ENCODE data around the gene PDHB. TPM values are rescaled to one million over a fixed set of nuclear protein-coding genes. Genes with fewer than 3 reads are reported as not detected.
A peak's percentile ranks its signal among the peaks of the same experiment; 100 is the strongest.

The PDHB gene
- total and polyA plus RNA-seq, 2 of the 13 experiments (the other 11 are each of a cell fraction or from before 2014, with no cell fraction given) = 108 to 153 TPM

DNA sequence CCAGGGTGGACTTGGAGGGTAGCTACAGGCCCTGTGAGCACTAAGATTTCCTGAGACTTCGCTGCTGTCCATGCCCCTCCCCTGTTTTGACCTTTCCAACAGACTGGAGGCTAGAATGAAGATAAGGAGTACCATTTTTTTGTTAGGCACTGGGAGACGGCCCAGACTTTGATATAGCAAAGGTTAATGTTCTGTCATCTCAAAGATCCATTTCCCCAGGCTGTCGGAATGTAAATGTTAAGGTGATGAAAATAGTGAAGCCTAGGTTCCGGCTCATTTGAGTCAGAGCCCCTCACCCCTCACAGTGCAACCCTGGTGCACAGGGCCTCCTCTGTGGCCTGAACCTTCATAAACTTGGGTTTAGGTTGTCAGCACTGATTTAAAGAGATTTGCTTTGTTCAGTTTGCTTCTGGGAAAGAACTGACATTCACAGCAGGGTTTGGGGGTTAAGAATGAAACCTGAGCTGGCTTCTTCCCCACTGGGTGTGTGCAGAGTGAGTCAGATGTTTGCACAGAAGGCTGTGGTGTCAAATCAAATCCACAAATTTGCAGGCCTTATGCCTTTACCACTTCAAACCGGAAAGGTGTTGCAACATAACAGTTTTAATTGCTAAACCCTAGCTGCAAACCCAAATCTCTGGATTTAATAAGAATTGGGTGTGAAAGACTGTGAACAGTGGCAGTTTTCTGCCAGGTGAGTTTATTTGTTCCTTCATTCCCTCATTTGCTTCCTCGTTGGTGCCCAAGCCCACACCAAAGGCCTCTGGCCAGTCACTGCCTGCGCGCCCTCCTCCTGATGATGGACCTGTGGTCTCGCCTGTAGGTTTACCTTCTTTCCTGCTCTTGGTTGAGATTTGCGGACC is 37.6 kb upstream of the PDHB start (continued):
- TF ChIP-seq, protein P1, sequence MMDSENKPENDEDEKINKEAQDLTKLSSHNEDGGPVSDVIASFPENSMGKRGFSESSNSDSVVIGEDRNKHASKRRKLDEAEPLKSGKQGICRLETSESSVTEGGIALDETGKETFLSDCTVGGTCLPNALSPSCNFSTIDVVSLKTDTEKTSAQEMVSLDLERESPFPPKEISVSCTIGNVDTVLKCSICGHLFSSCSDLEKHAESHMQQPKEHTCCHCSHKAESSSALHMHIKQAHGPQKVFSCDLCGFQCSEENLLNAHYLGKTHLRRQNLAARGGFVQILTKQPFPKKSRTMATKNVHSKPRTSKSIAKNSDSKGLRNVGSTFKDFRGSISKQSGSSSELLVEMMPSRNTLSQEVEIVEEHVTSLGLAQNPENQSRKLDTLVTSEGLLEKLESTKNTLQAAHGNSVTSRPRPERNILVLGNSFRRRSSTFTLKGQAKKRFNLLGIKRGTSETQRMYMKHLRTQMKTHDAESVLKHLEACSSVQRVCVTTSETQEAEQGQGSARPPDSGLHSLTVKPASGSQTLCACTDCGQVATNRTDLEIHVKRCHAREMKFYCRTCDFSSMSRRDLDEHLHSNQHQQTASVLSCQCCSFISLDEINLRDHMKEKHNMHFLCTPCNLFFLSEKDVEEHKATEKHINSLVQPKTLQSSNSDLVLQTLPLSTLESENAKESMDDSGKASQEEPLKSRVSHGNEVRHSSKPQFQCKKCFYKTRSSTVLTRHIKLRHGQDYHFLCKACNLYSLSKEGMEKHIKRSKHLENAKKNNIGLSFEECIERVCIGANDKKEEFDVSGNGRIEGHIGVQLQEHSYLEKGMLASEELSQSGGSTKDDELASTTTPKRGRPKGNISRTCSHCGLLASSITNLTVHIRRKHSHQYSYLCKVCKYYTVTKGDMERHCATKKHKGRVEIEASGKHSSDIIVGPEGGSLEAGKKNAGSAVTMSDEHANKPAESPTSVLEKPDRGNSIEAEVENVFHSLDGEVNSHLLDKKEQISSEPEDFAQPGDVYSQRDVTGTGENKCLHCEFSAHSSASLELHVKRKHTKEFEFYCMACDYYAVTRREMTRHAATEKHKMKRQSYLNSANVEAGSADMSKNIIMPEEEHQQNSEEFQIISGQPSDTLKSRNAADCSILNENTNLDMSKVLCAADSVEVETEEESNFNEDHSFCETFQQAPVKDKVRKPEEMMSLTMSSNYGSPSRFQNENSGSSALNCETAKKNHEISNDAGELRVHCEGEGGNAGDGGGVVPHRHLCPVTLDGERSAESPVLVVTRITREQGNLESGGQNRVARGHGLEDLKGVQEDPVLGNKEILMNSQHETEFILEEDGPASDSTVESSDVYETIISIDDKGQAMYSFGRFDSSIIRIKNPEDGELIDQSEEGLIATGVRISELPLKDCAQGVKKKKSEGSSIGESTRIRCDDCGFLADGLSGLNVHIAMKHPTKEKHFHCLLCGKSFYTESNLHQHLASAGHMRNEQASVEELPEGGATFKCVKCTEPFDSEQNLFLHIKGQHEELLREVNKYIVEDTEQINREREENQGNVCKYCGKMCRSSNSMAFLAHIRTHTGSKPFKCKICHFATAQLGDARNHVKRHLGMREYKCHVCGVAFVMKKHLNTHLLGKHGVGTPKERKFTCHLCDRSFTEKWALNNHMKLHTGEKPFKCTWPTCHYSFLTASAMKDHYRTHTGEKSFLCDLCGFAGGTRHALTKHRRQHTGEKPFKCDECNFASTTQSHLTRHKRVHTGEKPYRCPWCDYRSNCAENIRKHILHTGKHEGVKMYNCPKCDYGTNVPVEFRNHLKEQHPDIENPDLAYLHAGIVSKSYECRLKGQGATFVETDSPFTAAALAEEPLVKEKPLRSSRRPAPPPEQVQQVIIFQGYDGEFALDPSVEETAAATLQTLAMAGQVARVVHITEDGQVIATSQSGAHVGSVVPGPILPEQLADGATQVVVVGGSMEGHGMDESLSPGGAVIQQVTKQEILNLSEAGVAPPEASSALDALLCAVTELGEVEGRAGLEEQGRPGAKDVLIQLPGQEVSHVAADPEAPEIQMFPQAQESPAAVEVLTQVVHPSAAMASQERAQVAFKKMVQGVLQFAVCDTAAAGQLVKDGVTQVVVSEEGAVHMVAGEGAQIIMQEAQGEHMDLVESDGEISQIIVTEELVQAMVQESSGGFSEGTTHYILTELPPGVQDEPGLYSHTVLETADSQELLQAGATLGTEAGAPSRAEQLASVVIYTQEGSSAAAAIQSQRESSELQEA (CRISPR knock-in tag; IDR thresholded peaks at IDR 0.05; ENCODE audit: not compliant biosample characterization) = no peak
- TF ChIP-seq XBP1 (CRISPR knock-in tag; IDR thresholded peaks at IDR 0.05) (no peak), KDM5A (IDR thresholded peaks at IDR 0.05; ENCODE audit: borderline replicate concordance, low read length) (no peak), NFIC (IDR thresholded peaks at IDR 0.05; ENCODE audit: low read length) (peak; percentile 93), ZMYM3 (CRISPR knock-in tag; IDR thresholded peaks at IDR 0.05) (peak; percentile 38), SIX1 (CRISPR knock-in tag; IDR thresholded peaks at IDR 0.05; ENCODE audit: borderline replicate concordance) (peak; percentile 100), SUZ12 (IDR thresholded peaks at IDR 0.05; ENCODE audit: low read depth, low read length) (no peak), ZNF296 (CRISPR knock-in tag; conservative IDR thresholded peaks at IDR 0.05) (no peak), CHD2 (IDR thresholded peaks at IDR 0.05; ENCODE audit: low read depth, low read length) (no peak), YEATS4 (CRISPR knock-in tag; IDR thresholded peaks at IDR 0.05; ENCODE audit: borderline replicate concordance) (peak; percentile 64; the same call in 1 of the 2 replicates), NFRKB (IDR thresholded peaks at IDR 0.05) (no peak), TP53 (CRISPR knock-in tag; conservative IDR thresholded peaks at IDR 0.05) (0 out of 2 replicates have a peak, but pooled peaks have one; percentile 72), ZKSCAN5 (CRISPR knock-in tag; IDR thresholded peaks at IDR 0.05) (no peak)
- TF ChIP-seq, protein P2, sequence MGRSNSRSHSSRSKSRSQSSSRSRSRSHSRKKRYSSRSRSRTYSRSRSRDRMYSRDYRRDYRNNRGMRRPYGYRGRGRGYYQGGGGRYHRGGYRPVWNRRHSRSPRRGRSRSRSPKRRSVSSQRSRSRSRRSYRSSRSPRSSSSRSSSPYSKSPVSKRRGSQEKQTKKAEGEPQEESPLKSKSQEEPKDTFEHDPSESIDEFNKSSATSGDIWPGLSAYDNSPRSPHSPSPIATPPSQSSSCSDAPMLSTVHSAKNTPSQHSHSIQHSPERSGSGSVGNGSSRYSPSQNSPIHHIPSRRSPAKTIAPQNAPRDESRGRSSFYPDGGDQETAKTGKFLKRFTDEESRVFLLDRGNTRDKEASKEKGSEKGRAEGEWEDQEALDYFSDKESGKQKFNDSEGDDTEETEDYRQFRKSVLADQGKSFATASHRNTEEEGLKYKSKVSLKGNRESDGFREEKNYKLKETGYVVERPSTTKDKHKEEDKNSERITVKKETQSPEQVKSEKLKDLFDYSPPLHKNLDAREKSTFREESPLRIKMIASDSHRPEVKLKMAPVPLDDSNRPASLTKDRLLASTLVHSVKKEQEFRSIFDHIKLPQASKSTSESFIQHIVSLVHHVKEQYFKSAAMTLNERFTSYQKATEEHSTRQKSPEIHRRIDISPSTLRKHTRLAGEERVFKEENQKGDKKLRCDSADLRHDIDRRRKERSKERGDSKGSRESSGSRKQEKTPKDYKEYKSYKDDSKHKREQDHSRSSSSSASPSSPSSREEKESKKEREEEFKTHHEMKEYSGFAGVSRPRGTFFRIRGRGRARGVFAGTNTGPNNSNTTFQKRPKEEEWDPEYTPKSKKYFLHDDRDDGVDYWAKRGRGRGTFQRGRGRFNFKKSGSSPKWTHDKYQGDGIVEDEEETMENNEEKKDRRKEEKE (IDR thresholded peaks at IDR 0.05) = no peak
- TF ChIP-seq, protein P3, sequence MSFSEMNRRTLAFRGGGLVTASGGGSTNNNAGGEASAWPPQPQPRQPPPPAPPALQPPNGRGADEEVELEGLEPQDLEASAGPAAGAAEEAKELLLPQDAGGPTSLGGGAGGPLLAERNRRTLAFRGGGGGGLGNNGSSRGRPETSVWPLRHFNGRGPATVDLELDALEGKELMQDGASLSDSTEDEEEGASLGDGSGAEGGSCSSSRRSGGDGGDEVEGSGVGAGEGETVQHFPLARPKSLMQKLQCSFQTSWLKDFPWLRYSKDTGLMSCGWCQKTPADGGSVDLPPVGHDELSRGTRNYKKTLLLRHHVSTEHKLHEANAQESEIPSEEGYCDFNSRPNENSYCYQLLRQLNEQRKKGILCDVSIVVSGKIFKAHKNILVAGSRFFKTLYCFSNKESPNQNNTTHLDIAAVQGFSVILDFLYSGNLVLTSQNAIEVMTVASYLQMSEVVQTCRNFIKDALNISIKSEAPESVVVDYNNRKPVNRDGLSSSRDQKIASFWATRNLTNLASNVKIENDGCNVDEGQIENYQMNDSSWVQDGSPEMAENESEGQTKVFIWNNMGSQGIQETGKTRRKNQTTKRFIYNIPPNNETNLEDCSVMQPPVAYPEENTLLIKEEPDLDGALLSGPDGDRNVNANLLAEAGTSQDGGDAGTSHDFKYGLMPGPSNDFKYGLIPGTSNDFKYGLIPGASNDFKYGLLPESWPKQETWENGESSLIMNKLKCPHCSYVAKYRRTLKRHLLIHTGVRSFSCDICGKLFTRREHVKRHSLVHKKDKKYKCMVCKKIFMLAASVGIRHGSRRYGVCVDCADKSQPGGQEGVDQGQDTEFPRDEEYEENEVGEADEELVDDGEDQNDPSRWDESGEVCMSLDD (CRISPR knock-in tag; IDR thresholded peaks at IDR 0.05; ENCODE audit: borderline replicate concordance) = peak; percentile 87; the same call in 1 of the 2 replicates

Data from HepG2 (cell line).